ENCODE results near the gene APLN. TPM values are rescaled to one million over a fixed set of nuclear protein-coding genes. Genes with fewer than 3 reads are reported as not detected.

APLN gene, protein sequence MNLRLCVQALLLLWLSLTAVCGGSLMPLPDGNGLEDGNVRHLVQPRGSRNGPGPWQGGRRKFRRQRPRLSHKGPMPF
- polyA plus RNA-seq (0.71 to 4.1 TPM (median 1.8 TPM) in 3 replicates), polyA minus RNA-seq (1.0 to 5.1 TPM (median 1.2 TPM) in 3 replicates)
- polyA plus RNA-seq (2011; ENCODE audit: low read depth): not detected
- 0.62 and 0.69 TPM in 2 replicates for polyA plus RNA-seq (2011; cell fraction: cytosol; rRNA removed)
- 0.51 and 0.60 TPM in 2 replicates for polyA plus RNA-seq (2011; cell fraction: nucleus; rRNA removed)
- 0.24 and 3.8 TPM in 2 replicates for polyA plus RNA-seq (2012; ENCODE audit: low replicate concordance)
- not detected for polyA minus RNA-seq (2011; cell fraction: cytosol; rRNA and poly(A)+ RNA removed)
- polyA minus RNA-seq (2011; cell fraction: nucleus; rRNA and poly(A)+ RNA removed): 0.23 and 0.42 TPM in 2 replicates

DNA sequence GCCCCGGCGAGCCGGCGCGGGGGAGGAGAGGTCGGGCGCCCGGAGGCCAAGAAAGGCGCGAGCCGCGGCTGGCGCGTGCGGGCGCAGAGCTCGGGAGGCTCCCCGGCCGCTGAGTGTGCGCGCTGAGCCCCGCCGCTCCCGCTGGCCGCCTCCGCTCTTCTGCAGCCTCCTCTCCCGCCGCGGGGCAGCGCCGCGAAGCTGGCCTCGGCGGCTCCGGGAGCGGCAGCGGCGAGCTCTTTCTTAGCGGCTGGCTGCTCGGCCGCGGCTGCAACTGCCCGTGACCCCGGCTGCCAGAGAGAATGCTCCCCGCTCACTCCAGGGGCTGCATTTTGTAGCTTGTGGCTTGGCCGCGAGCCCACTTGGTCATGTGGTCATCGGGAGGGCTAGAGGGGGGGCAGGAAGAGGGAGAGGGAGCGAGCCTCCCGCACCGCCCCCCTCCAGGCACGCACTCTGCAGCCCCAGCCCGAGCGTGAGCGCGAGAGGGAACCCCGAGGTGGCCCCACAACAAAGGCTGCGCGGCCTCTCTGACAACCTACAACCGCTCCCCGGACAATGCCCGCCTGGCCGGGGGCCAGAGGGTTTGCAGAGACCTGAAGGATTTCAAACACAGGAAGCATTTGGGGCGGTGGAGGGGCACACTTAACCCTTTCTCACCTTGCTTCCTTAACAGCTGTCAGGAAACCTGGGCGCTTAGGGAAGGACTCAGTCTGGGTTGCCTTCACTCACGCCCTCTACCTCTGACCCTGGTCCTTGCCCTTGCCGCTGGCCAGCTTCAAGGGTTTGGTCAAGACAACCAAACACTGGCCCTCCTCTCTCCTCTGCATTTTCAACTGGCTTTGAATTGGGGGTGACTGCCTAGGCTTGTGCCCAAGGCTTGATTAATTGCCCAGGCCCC is at the start of gene APLN:
TSS of gene APLN (minus strand) at position 305 of the 895 bp plus-strand sequence. CDS start 326 bp downstream, outside the sequence.
- FAIRE-seq: no peak
- no peaks in the 10 kb centered on the region for H3K36me3 ChIP-seq (ENCODE audit: control insufficient read depth in 2 of 2, extremely low read depth in 1 of 2, insufficient read depth in 2 of 2, low read length in 2 of 2)
- H4K20me1 ChIP-seq (ENCODE audit: control insufficient read depth, extremely low read depth, insufficient read depth, low read length): no peaks in the 10 kb centered on the region
- dilution Hi-C loops (cut with MboI; ENCODE audit: extremely low pct_ligation_motif_present, low sequenced_read_pairs): no loop called here
- H3K4me3 ChIP-seq (ENCODE audit: control insufficient read depth in 2 of 3, extremely low read depth in 1 of 3, insufficient read depth in 2 of 3, low read depth in 1 of 3, low read length in 3 of 3): peak within 1 kb of the TSS; percentile 23 to 51 (median 27)
- TF ChIP-seq, protein P1, sequence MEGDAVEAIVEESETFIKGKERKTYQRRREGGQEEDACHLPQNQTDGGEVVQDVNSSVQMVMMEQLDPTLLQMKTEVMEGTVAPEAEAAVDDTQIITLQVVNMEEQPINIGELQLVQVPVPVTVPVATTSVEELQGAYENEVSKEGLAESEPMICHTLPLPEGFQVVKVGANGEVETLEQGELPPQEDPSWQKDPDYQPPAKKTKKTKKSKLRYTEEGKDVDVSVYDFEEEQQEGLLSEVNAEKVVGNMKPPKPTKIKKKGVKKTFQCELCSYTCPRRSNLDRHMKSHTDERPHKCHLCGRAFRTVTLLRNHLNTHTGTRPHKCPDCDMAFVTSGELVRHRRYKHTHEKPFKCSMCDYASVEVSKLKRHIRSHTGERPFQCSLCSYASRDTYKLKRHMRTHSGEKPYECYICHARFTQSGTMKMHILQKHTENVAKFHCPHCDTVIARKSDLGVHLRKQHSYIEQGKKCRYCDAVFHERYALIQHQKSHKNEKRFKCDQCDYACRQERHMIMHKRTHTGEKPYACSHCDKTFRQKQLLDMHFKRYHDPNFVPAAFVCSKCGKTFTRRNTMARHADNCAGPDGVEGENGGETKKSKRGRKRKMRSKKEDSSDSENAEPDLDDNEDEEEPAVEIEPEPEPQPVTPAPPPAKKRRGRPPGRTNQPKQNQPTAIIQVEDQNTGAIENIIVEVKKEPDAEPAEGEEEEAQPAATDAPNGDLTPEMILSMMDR (optimal IDR thresholded peaks at IDR 0.05 in 1 of 3, IDR thresholded peaks at IDR 0.05 in 1 of 3, conservative IDR thresholded peaks at IDR 0.05 in 1 of 3; ENCODE audit: extremely low read depth in 1 of 3, insufficient read depth in 2 of 3, low read length in 3 of 3): no peak
- no peak for TF ChIP-seq EZH2 (IDR thresholded peaks at IDR 0.05; ENCODE audit: low read length)
- H3K79me2 ChIP-seq (ENCODE audit: control insufficient read depth, insufficient read depth, low read length): no peaks in the 10 kb centered on the region
- peak within 1 kb of the TSS; percentile 28 for H3K9ac ChIP-seq (ENCODE audit: control insufficient read depth, extremely low read depth, insufficient read depth, low read length)
- H3K27me3 ChIP-seq (ENCODE audit: control insufficient read depth, extremely low read depth, insufficient read depth, low read length): peaks cover 15% of the 10 kb centered on the region
- peak within 1 kb of the TSS; percentile 37 for H2AFZ ChIP-seq (ENCODE audit: control insufficient read depth, low read length)
- H3K9me3 ChIP-seq (ENCODE audit: control insufficient read depth, low read depth, low read length): no peaks in the 10 kb centered on the region
- peak within 1 kb of the TSS; percentile 70 for H3K4me2 ChIP-seq (ENCODE audit: control insufficient read depth, extremely low read depth, insufficient read depth, low read depth, low read length)
- no peaks in the 10 kb centered on the region for H3K9me1 ChIP-seq (ENCODE audit: control insufficient read depth, extremely low read depth, insufficient read depth, low read length)
- peaks cover 4% of the 10 kb centered on the region for H3K4me1 ChIP-seq (ENCODE audit: control insufficient read depth, extremely low read depth, insufficient read depth, low read length)
- H3K27ac ChIP-seq (ENCODE audit: control insufficient read depth, insufficient read depth, low read length): no peak within 1 kb of the TSS
- DNase-seq (ENCODE audit: low read depth, low spot score): no peak

DNA sequence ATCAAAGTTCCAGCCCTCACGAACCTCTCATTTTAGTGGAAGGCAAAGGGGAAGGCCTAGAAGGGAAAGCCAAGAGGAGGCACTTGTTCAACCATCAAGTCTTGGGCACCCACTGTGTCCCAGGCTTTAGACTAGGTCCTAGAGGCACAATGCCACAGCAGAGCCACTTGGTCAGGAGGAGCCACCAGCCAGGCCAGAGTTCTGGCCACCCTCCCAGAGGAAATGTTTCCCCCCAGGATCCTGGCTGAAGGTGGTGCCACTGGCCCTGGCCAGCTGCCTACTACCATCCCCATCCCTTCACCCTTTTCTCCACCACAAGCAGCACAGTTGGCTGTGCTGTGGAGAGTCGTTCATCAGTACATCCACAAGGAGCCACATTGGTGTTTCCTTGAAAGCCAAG is 49.7 kb upstream of the APLN start:
- dilution Hi-C loops (cut with MboI; ENCODE audit: extremely low pct_ligation_motif_present, low sequenced_read_pairs): no loop called here
- no peak overlapping the region for H3K4me3 ChIP-seq (ENCODE audit: control insufficient read depth in 2 of 3, extremely low read depth in 1 of 3, insufficient read depth in 2 of 3, low read depth in 1 of 3, low read length in 3 of 3)
- DNase-seq (ENCODE audit: low read depth, low spot score): no peak
- no peaks in the 10 kb centered on the region for H3K36me3 ChIP-seq (ENCODE audit: control insufficient read depth in 2 of 2, extremely low read depth in 1 of 2, insufficient read depth in 2 of 2, low read length in 2 of 2)
- H3K79me2 ChIP-seq (ENCODE audit: control insufficient read depth, insufficient read depth, low read length): no peaks in the 10 kb centered on the region
- no peaks in the 10 kb centered on the region for H3K4me1 ChIP-seq (ENCODE audit: control insufficient read depth, extremely low read depth, insufficient read depth, low read length)
- TF ChIP-seq EZH2 (IDR thresholded peaks at IDR 0.05; ENCODE audit: low read length): no peak
- TF ChIP-seq, protein P1 (optimal IDR thresholded peaks at IDR 0.05 in 1 of 3, IDR thresholded peaks at IDR 0.05 in 1 of 3, conservative IDR thresholded peaks at IDR 0.05 in 1 of 3; ENCODE audit: extremely low read depth in 1 of 3, insufficient read depth in 2 of 3, low read length in 3 of 3): no peak
- H3K27me3 ChIP-seq (ENCODE audit: control insufficient read depth, extremely low read depth, insufficient read depth, low read length): no peaks in the 10 kb centered on the region
- no peak for FAIRE-seq
- no peaks in the 10 kb centered on the region for H3K9me1 ChIP-seq (ENCODE audit: control insufficient read depth, extremely low read depth, insufficient read depth, low read length)
- H3K4me2 ChIP-seq (ENCODE audit: control insufficient read depth, extremely low read depth, insufficient read depth, low read depth, low read length): no peak overlapping the region
- H3K27ac ChIP-seq (ENCODE audit: control insufficient read depth, insufficient read depth, low read length): no peak overlapping the region
- H4K20me1 ChIP-seq (ENCODE audit: control insufficient read depth, extremely low read depth, insufficient read depth, low read length): no peaks in the 10 kb centered on the region
- no peak overlapping the region for H2AFZ ChIP-seq (ENCODE audit: control insufficient read depth, low read length)
- H3K9me3 ChIP-seq (ENCODE audit: control insufficient read depth, low read depth, low read length): no peaks in the 10 kb centered on the region
- H3K9ac ChIP-seq (ENCODE audit: control insufficient read depth, extremely low read depth, insufficient read depth, low read length): no peak overlapping the region

All from keratinocyte (primary cell).